HG03045 (cell line): ENCODE results near the gene QARS1.

ENCODE experiments used
- ATAC-seq: cut with Tn5 transposase; IDR thresholded peaks from one replicate; pipeline ENCODE4 v1.9.1; 2021; ENCODE audit warnings: mild to moderate bottlenecking, moderate library complexity; ENCODE audit not compliant: unreplicated experiment

The QARS1 gene

GRCh38 chr3:49120438-49121131 is 16.0 kb upstream of the QARS1 start, which contains the start of gene USP19:
USP19 (minus strand) TSS chr3:49120823; CDS start chr3:49119145, 1,678 bp downstream.
- peak; percentile 88 for ATAC-seq

GRCh38 chr3:49120096-49120437 is 15.5 kb upstream of the QARS1 start:
- no peak for ATAC-seq

- no peak for ATAC-seq
Observed at GRCh38 chr3:49119439-49119838, 14.9 kb upstream of the QARS1 start.

GRCh38 chr3:49119036-49119435 is 14.5 kb upstream of the QARS1 start:
- no peak for ATAC-seq

- ATAC-seq: no peak
Observed at GRCh38 chr3:49112262-49112661, 7.7 kb upstream of the QARS1 start.

GRCh38 chr3:49111347-49111746 is 6.8 kb upstream of the QARS1 start:
- ATAC-seq: no peak

GRCh38 chr3:49110780-49111179 is 6.2 kb upstream of the QARS1 start:
- no peak for ATAC-seq

- no peak for ATAC-seq
Observed at GRCh38 chr3:49108346-49108745, 3.8 kb upstream of the QARS1 start.

GRCh38 chr3:49104052-49104426 is 518 bp downstream of the QARS1 start:
- ATAC-seq: no peak

GRCh38 chr3:49100046-49100615 is 4.4 kb downstream of the QARS1 start:
- ATAC-seq: no peak

GRCh38 chr3:49098910-49099630 is 5.5 kb downstream of the QARS1 start:
- no peak for ATAC-seq

- ATAC-seq: no peak
Observed at GRCh38 chr3:49098429-49098828, 6.1 kb downstream of the QARS1 start.

GRCh38 chr3:49093853-49094767 is 10.4 kb downstream of the QARS1 start, which contains the start of gene QRICH1:
QRICH1 (minus strand) TSS chr3:49094071; CDS start chr3:49077017, 17,054 bp downstream.
- peak; percentile 75 for ATAC-seq

GRCh38 chr3:49092938-49093852 is 11.4 kb downstream of the QARS1 start:
- ATAC-seq: peak; percentile 40

GRCh38 chr3:49081429-49081828 is 23.1 kb downstream of the QARS1 start:
- ATAC-seq: no peak

GRCh38 chr3:49079270-49079669 is 25.3 kb downstream of the QARS1 start:
- ATAC-seq: no peak

GRCh38 chr3:49076646-49077045 is 27.9 kb downstream of the QARS1 start:
- no peak for ATAC-seq

GRCh38 chr3:49076116-49076515 is 28.4 kb downstream of the QARS1 start:
- ATAC-seq: no peak

- ATAC-seq: no peak
Observed at GRCh38 chr3:49058011-49058410, 46.5 kb downstream of the QARS1 start.

GRCh38 chr3:49057268-49057667 is 47.3 kb downstream of the QARS1 start:
- no peak for ATAC-seq
